GM23338 (cell line): Measurements from ENCODE around the gene MORN4. TPM values are rescaled to one million over a fixed set of nuclear protein-coding genes. Genes with fewer than 3 reads are reported as not detected.

Experiments
- ATAC-seq: fragments of 200-7000 bp; cut with Tn5 transposase; 3 replicates; pipeline ENCODE4 v1.9.1; 2020
- DNase-seq: peaks from one replicate; pipeline ENCODE4 v3.0.0-alpha.2; 2015; ENCODE audit warnings: low spot score
- H2AFZ ChIP-seq: fragments of 200-600 bp; sonication (generic); 2 replicates; pipeline ENCODE4 v1.8.0; 2016; ENCODE audit warnings: antibody characterized with exemption, mild to moderate bottlenecking, moderate library complexity
- H3F3A ChIP-seq: fragments of 200-600 bp; sonication (generic); replicated peaks from 2 replicates; pipeline ENCODE4 v1.8.0; 2017; ENCODE audit warnings: antibody characterized with exemption, mixed run types, low read depth
- H3K27ac ChIP-seq: fragments of 200-600 bp; sonication (generic); 2 replicates; pipeline ENCODE4 v1.6.1; 2016; ENCODE audit warnings: low read depth
- H3K27me3 ChIP-seq: fragments of 200-600 bp; sonication (generic); 2 replicates; pipeline ENCODE4 v1.8.0; 2016; ENCODE audit warnings: mild to moderate bottlenecking, mixed run types, moderate library complexity; ENCODE audit not compliant: insufficient read depth
- H3K36me3 ChIP-seq: fragments of 200-600 bp; sonication (generic); 2 replicates; pipeline ENCODE4 v1.8.0; 2016; ENCODE audit warnings: mild to moderate bottlenecking; ENCODE audit not compliant: insufficient read depth
- H3K4me1 ChIP-seq: fragments of 200-600 bp; sonication (generic); 2 replicates; pipeline ENCODE4 v1.8.0; 2016; ENCODE audit warnings: mild to moderate bottlenecking, moderate library complexity; ENCODE audit not compliant: insufficient read depth
- H3K4me2 ChIP-seq: fragments of 200-600 bp; sonication (generic); 2 replicates; pipeline ENCODE4 v1.7.1; 2017; ENCODE audit warnings: mixed run types
- H3K4me3 ChIP-seq: fragments of 200-600 bp; sonication (generic); 2 replicates; pipeline ENCODE4 v1.6.1; 2016; ENCODE audit warnings: mixed run types
- H3K79me2 ChIP-seq: fragments of 200-600 bp; sonication (generic); replicated peaks from 2 replicates; pipeline ENCODE4 v1.8.0; 2017; ENCODE audit warnings: mild to moderate bottlenecking; ENCODE audit not compliant: insufficient read depth
- H3K9me2 ChIP-seq: fragments of 200-600 bp; sonication (generic); 2 replicates; pipeline ENCODE4 v1.8.0; 2017; ENCODE audit not compliant: insufficient read depth
- H4K20me1 ChIP-seq: fragments of 200-600 bp; sonication (generic); replicated peaks from 2 replicates; pipeline ENCODE4 v1.8.0; 2017; ENCODE audit warnings: mild to moderate bottlenecking; ENCODE audit not compliant: insufficient read depth
- H3K27ac Mint-ChIP-seq: 2 replicates; pipeline ENCODE4 v1.8.0; 2020; ENCODE audit warnings: inconsistent platforms, mild to moderate bottlenecking, moderate library complexity, mixed read lengths
- H3K27me3 Mint-ChIP-seq: 3 replicates; pipeline ENCODE4 v1.8.0; 2022; ENCODE audit warnings: low read depth, mild to moderate bottlenecking, moderate library complexity, mixed read lengths, inconsistent platforms; ENCODE audit not compliant: insufficient read depth, poor library complexity
- H3K36me3 Mint-ChIP-seq: 3 replicates; pipeline ENCODE4 v1.8.0; 2021; ENCODE audit warnings: low read depth, mild to moderate bottlenecking, inconsistent platforms, moderate library complexity, mixed read lengths
- H3K4me1 Mint-ChIP-seq: 3 replicates; pipeline ENCODE4 v1.8.0; 2020; ENCODE audit warnings: mild to moderate bottlenecking, inconsistent platforms, mixed read lengths
- H3K4me3 Mint-ChIP-seq: 3 replicates; pipeline ENCODE4 v1.8.0; 2021; ENCODE audit warnings: moderate library complexity, mild to moderate bottlenecking, inconsistent platforms, mixed read lengths
- H3K9me3 Mint-ChIP-seq: 3 replicates; pipeline ENCODE4 v1.8.0; 2020; ENCODE audit warnings: moderate library complexity, mild to moderate bottlenecking, inconsistent platforms, mixed read lengths
- EZH2phosphoT487 ChIP-seq: fragments of 200-600 bp; sonication (generic); IDR thresholded peaks from one replicate; pipeline ENCODE4 v1.8.1; 2018; ENCODE audit warnings: antibody characterized with exemption; ENCODE audit not compliant: unreplicated experiment
- JUNB ChIP-seq: IDR thresholded peaks from one replicate; pipeline ENCODE4 v1.6.1; 2016; ENCODE audit warnings: antibody characterized with exemption; ENCODE audit not compliant: unreplicated experiment
- NANOG ChIP-seq: IDR thresholded peaks from 2 replicates; pipeline ENCODE4 v1.6.1; 2016; ENCODE audit warnings: antibody characterized with exemption, borderline replicate concordance
- ZNF114 ChIP-seq: fragments of 250-450 bp; sonication (Bioruptor Pico); IDR thresholded peaks from 2 replicates; pipeline ENCODE4 v1.5.0; 2020; ENCODE audit warnings: mild to moderate bottlenecking, moderate library complexity
- polyA plus RNA-seq: library from polyadenylated mRNA; unstranded; fragments of >200 nt; fragmentation: Nextera tagmentation; extraction: Ambion mirVana; gene quantifications from 2 replicates; pipeline ENCODE4 v1.2.1, GENCODE V29; 2016
- total RNA-seq: library from RNA; depleted of rRNA; stranded (reverse); fragments of >200 nt; shearing (Covaris generic); gene quantifications from 2 replicates; pipeline ENCODE4 v1.2.3, GENCODE V29; 2014
- TF ChIP-seq, protein P1 (sequence below): IDR thresholded peaks from 2 replicates; pipeline ENCODE4 v1.6.1; 2016; ENCODE audit warnings: antibody characterized with exemption
- TF ChIP-seq, protein P2 (sequence below): fragments of 250-450 bp; sonication (Bioruptor Pico); IDR thresholded peaks from 2 replicates; pipeline ENCODE4 v1.5.0; 2020; ENCODE audit warnings: mild to moderate bottlenecking, moderate library complexity
- TF ChIP-seq, protein P3 (sequence below), 2 experiments: fragments of 200-600 bp in 1 of 2; sonication (generic) in 1 of 2; conservative IDR thresholded peaks; 2 replicates each; pipeline versions ENCODE4 v1.5.1 to v1.6.1; 2016 to 2017; ENCODE audit warnings: antibody characterized with exemption in 2 of 2, low read depth in 2 of 2, mild to moderate bottlenecking in 2 of 2, moderate library complexity in 1 of 2

Gene MORN4
- total and polyA plus RNA-seq, 2 experiments from 2014 or later, result 9.0 to 50.0 TPM

DNA sequence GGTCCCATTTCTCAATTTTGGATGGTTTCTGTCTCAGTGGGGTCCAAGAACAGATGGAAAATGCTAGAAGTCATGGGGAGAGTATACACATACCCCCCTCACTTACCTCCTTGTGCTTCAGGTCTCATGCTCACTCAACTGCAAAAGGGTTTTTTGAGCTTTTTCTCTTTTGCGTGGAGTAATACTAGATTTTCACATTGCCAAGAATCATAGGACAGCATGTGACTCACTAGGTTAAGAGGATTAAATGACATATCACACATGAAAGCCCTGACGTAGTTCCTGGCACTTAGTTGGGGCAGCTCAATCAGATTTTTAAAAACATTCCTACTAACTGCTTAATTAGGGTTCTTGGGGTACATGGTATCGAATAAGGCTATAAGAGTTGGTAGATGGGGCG is 11.6 kb upstream of the MORN4 start:
- Histone ChIP-seq H3K4me3 (no peak overlapping the region), H3K36me3 (peaks cover 5% of the 10 kb centered on the region), H3K4me1 (peaks cover 32% of the 10 kb centered on the region; the same call in 1 of the 2 replicates), H3K27ac (no peak overlapping the region), H4K20me1 (peaks cover 30% of the 10 kb centered on the region), H3K27me3 (no peaks in the 10 kb centered on the region), H3K4me2 (no peak overlapping the region), H3F3A (no peaks in the 10 kb centered on the region), H3K9me2 (no peaks in the 10 kb centered on the region), H3K79me2 (peaks cover 75% of the 10 kb centered on the region), H2AFZ (no peak overlapping the region)
- Mint-ChIP-seq H3K4me3 (no peak overlapping the region; the same call in 2 of the 3 replicates), H3K27ac (no peak overlapping the region), H3K4me1 (peaks cover 43% of the 10 kb centered on the region), H3K27me3 (peaks cover 8% of the 10 kb centered on the region), H3K36me3 (peaks cover 31% of the 10 kb centered on the region), H3K9me3 (peaks cover 2% of the 10 kb centered on the region; the same call in 1 of the 3 replicates)
- ATAC-seq (no peak), DNase-seq (no peak)
- TF ChIP-seq, protein P1, sequence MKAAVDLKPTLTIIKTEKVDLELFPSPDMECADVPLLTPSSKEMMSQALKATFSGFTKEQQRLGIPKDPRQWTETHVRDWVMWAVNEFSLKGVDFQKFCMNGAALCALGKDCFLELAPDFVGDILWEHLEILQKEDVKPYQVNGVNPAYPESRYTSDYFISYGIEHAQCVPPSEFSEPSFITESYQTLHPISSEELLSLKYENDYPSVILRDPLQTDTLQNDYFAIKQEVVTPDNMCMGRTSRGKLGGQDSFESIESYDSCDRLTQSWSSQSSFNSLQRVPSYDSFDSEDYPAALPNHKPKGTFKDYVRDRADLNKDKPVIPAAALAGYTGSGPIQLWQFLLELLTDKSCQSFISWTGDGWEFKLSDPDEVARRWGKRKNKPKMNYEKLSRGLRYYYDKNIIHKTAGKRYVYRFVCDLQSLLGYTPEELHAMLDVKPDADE, result no peak
- TF ChIP-seq ZNF114 (CRISPR knock-in tag) (no peak), NANOG (no peak), EZH2phosphoT487 (no peak), JUNB (no peak)
- TF ChIP-seq, protein P2, sequence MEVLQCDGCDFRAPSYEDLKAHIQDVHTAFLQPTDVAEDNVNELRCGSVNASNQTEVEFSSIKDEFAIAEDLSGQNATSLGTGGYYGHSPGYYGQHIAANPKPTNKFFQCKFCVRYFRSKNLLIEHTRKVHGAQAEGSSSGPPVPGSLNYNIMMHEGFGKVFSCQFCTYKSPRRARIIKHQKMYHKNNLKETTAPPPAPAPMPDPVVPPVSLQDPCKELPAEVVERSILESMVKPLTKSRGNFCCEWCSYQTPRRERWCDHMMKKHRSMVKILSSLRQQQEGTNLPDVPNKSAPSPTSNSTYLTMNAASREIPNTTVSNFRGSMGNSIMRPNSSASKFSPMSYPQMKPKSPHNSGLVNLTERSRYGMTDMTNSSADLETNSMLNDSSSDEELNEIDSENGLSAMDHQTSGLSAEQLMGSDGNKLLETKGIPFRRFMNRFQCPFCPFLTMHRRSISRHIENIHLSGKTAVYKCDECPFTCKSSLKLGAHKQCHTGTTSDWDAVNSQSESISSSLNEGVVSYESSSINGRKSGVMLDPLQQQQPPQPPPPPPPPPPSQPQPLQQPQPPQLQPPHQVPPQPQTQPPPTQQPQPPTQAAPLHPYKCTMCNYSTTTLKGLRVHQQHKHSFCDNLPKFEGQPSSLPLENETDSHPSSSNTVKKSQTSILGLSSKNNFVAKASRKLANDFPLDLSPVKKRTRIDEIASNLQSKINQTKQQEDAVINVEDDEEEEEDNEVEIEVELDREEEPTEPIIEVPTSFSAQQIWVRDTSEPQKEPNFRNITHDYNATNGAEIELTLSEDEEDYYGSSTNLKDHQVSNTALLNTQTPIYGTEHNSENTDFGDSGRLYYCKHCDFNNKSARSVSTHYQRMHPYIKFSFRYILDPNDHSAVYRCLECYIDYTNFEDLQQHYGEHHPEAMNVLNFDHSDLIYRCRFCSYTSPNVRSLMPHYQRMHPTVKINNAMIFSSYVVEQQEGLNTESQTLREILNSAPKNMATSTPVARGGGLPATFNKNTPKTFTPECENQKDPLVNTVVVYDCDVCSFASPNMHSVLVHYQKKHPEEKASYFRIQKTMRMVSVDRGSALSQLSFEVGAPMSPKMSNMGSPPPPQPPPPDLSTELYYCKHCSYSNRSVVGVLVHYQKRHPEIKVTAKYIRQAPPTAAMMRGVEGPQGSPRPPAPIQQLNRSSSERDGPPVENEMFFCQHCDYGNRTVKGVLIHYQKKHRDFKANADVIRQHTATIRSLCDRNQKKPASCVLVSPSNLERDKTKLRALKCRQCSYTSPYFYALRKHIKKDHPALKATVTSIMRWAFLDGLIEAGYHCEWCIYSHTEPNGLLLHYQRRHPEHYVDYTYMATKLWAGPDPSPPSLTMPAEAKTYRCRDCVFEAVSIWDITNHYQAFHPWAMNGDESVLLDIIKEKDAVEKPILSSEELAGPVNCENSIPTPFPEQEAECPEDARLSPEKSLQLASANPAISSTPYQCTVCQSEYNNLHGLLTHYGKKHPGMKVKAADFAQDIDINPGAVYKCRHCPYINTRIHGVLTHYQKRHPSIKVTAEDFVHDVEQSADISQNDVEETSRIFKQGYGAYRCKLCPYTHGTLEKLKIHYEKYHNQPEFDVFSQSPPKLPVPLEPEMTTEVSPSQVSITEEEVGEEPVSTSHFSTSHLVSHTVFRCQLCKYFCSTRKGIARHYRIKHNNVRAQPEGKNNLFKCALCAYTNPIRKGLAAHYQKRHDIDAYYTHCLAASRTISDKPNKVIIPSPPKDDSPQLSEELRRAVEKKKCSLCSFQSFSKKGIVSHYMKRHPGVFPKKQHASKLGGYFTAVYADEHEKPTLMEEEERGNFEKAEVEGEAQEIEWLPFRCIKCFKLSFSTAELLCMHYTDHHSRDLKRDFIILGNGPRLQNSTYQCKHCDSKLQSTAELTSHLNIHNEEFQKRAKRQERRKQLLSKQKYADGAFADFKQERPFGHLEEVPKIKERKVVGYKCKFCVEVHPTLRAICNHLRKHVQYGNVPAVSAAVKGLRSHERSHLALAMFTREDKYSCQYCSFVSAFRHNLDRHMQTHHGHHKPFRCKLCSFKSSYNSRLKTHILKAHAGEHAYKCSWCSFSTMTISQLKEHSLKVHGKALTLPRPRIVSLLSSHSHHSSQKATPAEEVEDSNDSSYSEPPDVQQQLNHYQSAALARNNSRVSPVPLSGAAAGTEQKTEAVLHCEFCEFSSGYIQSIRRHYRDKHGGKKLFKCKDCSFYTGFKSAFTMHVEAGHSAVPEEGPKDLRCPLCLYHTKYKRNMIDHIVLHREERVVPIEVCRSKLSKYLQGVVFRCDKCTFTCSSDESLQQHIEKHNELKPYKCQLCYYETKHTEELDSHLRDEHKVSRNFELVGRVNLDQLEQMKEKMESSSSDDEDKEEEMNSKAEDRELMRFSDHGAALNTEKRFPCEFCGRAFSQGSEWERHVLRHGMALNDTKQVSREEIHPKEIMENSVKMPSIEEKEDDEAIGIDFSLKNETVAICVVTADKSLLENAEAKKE (CRISPR knock-in tag), result no peak
- TF ChIP-seq, protein P3, sequence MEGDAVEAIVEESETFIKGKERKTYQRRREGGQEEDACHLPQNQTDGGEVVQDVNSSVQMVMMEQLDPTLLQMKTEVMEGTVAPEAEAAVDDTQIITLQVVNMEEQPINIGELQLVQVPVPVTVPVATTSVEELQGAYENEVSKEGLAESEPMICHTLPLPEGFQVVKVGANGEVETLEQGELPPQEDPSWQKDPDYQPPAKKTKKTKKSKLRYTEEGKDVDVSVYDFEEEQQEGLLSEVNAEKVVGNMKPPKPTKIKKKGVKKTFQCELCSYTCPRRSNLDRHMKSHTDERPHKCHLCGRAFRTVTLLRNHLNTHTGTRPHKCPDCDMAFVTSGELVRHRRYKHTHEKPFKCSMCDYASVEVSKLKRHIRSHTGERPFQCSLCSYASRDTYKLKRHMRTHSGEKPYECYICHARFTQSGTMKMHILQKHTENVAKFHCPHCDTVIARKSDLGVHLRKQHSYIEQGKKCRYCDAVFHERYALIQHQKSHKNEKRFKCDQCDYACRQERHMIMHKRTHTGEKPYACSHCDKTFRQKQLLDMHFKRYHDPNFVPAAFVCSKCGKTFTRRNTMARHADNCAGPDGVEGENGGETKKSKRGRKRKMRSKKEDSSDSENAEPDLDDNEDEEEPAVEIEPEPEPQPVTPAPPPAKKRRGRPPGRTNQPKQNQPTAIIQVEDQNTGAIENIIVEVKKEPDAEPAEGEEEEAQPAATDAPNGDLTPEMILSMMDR (conservative IDR thresholded peaks at IDR 0.05; ENCODE audit: low read depth in 2 of 2), result no peak
